OCI-LY1 (cell line): Measurements from ENCODE around the gene PRR5L.

Source experiments
- H2AFZ ChIP-seq: fragments of 200-600 bp; sonication (generic), shearing (Covaris generic); 2 replicates; pipeline ENCODE4 v1.6.0; 2014; ENCODE audit warnings: antibody characterized with exemption, mild to moderate bottlenecking, low read length
- H3F3A ChIP-seq: fragments of 200-600 bp; sonication (generic), shearing (Covaris generic); 2 replicates; pipeline ENCODE4 v1.6.0; 2014; ENCODE audit warnings: mild to moderate bottlenecking, antibody characterized with exemption, low read length, moderate library complexity; ENCODE audit not compliant: insufficient read depth
- H3K27ac ChIP-seq: fragments of 200-600 bp; sonication (generic); 2 replicates; pipeline ENCODE4 v1.5.1; 2014; ENCODE audit warnings: low read length, mixed run types, mild to moderate bottlenecking, low read depth; ENCODE audit not compliant: poor library complexity, severe bottlenecking
- H3K27me3 ChIP-seq: fragments of 200-600 bp; sonication (generic); 2 replicates; pipeline ENCODE4 v1.6.0; 2014; ENCODE audit warnings: antibody characterized with exemption, mild to moderate bottlenecking, low read length, moderate library complexity; ENCODE audit not compliant: insufficient read depth
- H3K36me3 ChIP-seq: fragments of 200-600 bp; sonication (generic); 2 replicates; pipeline ENCODE4 v1.6.1; 2014; ENCODE audit warnings: mild to moderate bottlenecking, antibody characterized with exemption, low read length, moderate library complexity, mixed read lengths; ENCODE audit not compliant: insufficient read depth
- H3K4me1 ChIP-seq: fragments of 200-600 bp; sonication (generic); 2 replicates; pipeline ENCODE4 v1.5.1; 2014; ENCODE audit warnings: mild to moderate bottlenecking, low read length, moderate library complexity; ENCODE audit not compliant: insufficient read depth, severe bottlenecking
- H3K4me2 ChIP-seq: fragments of 200-600 bp; sonication (generic), shearing (Covaris generic); 2 replicates; pipeline ENCODE4 v1.6.1; 2014; ENCODE audit warnings: low read length
- H3K4me3 ChIP-seq: fragments of 200-600 bp; sonication (generic); 2 replicates; pipeline ENCODE4 v1.5.1; 2014; ENCODE audit warnings: low read length, low read depth, mild to moderate bottlenecking, mixed read lengths; ENCODE audit not compliant: poor library complexity, severe bottlenecking
- H3K79me2 ChIP-seq: fragments of 200-600 bp; shearing (Covaris generic); 2 replicates; pipeline ENCODE4 v1.6.1; 2016; ENCODE audit warnings: mixed run types, low read length, mixed read lengths; ENCODE audit not compliant: insufficient read depth
- H3K9ac ChIP-seq: fragments of 200-600 bp; sonication (generic), shearing (Covaris generic); 2 replicates; pipeline ENCODE4 v1.6.1; 2014; ENCODE audit warnings: mild to moderate bottlenecking, low read length, mixed read lengths
- H3K9me2 ChIP-seq: fragments of 200-600 bp; sonication (generic), shearing (Covaris generic); 2 replicates; pipeline ENCODE4 v1.6.1; 2014; ENCODE audit warnings: low read depth, mild to moderate bottlenecking, low read length, mixed read lengths
- H3K9me3 ChIP-seq: fragments of 200-600 bp; shearing (Covaris generic); 2 replicates; pipeline ENCODE4 v1.6.1; 2014; ENCODE audit warnings: low read length, mixed read lengths
- H4K20me1 ChIP-seq: fragments of 200-600 bp; sonication (generic), shearing (Covaris generic); 2 replicates; pipeline ENCODE4 v1.6.0; 2016; ENCODE audit warnings: mild to moderate bottlenecking, low read length; ENCODE audit not compliant: insufficient read depth
- CTCF ChIP-seq: fragments of 200-600 bp; sonication (generic), shearing (Covaris generic); IDR thresholded peaks from 2 replicates; pipeline ENCODE4 v1.5.1; 2017; ENCODE audit warnings: mild to moderate bottlenecking, antibody characterized with exemption, low read length, moderate library complexity, mixed read lengths
- EZH2 ChIP-seq: fragments of 200-600 bp; sonication (generic), shearing (Covaris generic); IDR thresholded peaks from 2 replicates; pipeline ENCODE4 v1.8.0; 2017; ENCODE audit warnings: borderline replicate concordance, mixed run types, mild to moderate bottlenecking, antibody characterized with exemption, low read length, moderate library complexity, mixed read lengths

Gene PRR5L

GRCh38 chr11:36311926-36312595, 16.0 kb downstream of the PRR5L start:
- Histone ChIP-seq H3K27me3 (no peaks in the 10 kb centered on the region), H3K27ac (no peak overlapping the region), H3K9ac (no peak overlapping the region), H3K79me2 (no peaks in the 10 kb centered on the region), H3K4me2 (no peak overlapping the region), H4K20me1 (no peaks in the 10 kb centered on the region), H3K4me1 (no peaks in the 10 kb centered on the region), H3K9me2 (no peaks in the 10 kb centered on the region), H3F3A (no peaks in the 10 kb centered on the region), H3K4me3 (no peak overlapping the region), H3K9me3 (no peaks in the 10 kb centered on the region), H2AFZ (no peak overlapping the region), H3K36me3 (no peaks in the 10 kb centered on the region)
- TF ChIP-seq EZH2 (no peak), CTCF (no peak)

GRCh38 chr11:36312611-36313472, 16.8 kb downstream of the PRR5L start:
- Histone ChIP-seq H3K4me3 (no peak overlapping the region), H3K79me2 (no peaks in the 10 kb centered on the region), H4K20me1 (no peaks in the 10 kb centered on the region), H3K36me3 (no peaks in the 10 kb centered on the region), H3K9me2 (no peaks in the 10 kb centered on the region), H3K4me1 (no peaks in the 10 kb centered on the region), H3K4me2 (no peak overlapping the region), H3F3A (no peaks in the 10 kb centered on the region), H3K9ac (no peak overlapping the region), H3K9me3 (no peaks in the 10 kb centered on the region), H2AFZ (no peak overlapping the region), H3K27me3 (no peaks in the 10 kb centered on the region), H3K27ac (no peak overlapping the region)
- TF ChIP-seq CTCF (no peak), EZH2 (no peak)

GRCh38 chr11:36313750-36314433, 17.8 kb downstream of the PRR5L start:
- TF ChIP-seq CTCF (no peak), EZH2 (no peak)
- H3K4me1 ChIP-seq: no peaks in the 10 kb centered on the region
- no peak overlapping the region for H3K4me3 ChIP-seq
- H3F3A ChIP-seq: no peaks in the 10 kb centered on the region
- no peak overlapping the region for H3K4me2 ChIP-seq
- H3K79me2 ChIP-seq: no peaks in the 10 kb centered on the region
- no peak overlapping the region for H3K27ac ChIP-seq
- no peaks in the 10 kb centered on the region for H3K9me2 ChIP-seq
- H2AFZ ChIP-seq: no peak overlapping the region
- H3K27me3 ChIP-seq: no peaks in the 10 kb centered on the region
- H3K9ac ChIP-seq: no peak overlapping the region
- H3K36me3 ChIP-seq: no peaks in the 10 kb centered on the region
- H4K20me1 ChIP-seq: no peaks in the 10 kb centered on the region
- H3K9me3 ChIP-seq: no peaks in the 10 kb centered on the region
